Measurements from ENCODE around the gene TRIM49C.
"Not testable (repeated sequence)": the region's sequence is repeated elsewhere in the genome, so short reads cannot be mapped to it uniquely, and the experiment has no call there.

TRIM49C gene

DNA sequence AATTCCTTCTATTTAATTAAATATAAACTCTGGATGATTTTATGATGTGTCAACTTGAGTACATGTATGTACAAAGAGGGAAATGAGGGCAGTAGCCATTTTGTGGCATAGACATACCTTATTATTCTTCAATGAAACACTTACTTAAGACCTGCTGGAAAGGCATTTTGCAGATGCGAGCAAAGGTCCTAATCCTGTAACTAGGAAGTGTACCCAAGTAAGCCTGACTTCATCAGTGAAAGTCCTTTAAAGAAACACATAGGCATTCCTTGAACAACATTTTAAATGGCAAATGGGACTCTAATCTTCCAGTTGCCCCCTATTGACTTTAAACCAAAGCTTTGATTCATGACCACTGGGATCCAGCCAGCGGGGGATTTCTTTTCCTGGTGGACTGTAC lies at the start of gene TRIM49C:
Gene TRIM49C (plus strand): TSS at position 301 of the 400 bp plus-strand sequence. CDS start 4,106 bp downstream, outside the sequence.
- DNase-seq (ENCODE audit: low spot score) = not testable (repeated sequence)

DNA sequence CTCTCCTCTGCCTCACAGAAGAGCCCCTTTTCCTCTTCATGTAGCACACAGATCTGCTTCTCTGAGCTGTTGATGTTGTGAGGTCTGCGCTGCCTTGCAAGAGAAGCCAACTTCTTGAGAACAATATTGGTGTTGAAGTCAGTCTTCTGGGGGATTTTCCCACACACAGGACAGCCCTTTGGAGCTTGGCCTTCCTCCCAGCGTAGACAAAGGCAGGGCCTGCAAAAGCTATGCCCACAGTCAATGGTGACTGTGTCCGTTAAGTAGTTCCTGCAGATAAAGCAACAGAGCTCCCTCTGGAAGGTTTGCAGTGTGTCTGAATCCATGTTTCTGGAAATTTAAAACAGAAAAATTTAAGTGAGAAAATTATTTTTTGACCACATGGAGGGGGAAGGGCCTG lies 6.7 kb upstream of the TRIM49C start:
- DNase-seq (ENCODE audit: low spot score) = not testable (repeated sequence)

DNA sequence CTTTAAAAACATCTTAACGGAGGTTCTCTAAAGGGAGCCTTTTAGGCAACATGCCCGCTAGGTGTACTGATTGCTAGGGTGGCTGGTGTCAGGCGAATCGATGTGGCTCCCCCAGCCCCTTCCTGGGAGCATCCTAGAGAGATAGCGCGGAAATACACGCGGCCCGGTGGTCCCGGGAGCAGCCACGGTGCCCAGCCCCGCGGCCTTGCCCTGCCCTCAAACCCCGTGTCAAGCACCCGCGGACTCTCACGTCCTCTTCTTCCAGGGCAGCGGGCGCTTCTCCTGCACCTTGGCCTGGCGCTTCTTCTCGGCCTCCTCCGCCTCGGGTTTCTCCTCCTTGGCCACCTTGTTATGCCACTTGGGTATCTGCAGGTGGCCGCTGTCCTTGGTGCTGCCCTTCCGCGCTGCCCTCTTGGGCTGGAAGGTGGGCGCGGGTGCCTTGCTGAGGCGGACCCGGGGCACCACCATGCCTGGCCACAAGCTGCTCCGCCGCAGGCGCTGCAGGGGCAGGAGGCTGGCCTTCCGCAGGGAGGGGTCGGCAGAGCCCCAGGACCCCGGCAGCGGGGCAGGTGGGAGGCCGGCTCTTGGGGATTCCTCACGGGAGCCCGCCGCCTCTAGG lies 20.8 kb downstream of the TRIM49C start:
- DNase-seq (ENCODE audit: low spot score) = not testable (repeated sequence)

DNA sequence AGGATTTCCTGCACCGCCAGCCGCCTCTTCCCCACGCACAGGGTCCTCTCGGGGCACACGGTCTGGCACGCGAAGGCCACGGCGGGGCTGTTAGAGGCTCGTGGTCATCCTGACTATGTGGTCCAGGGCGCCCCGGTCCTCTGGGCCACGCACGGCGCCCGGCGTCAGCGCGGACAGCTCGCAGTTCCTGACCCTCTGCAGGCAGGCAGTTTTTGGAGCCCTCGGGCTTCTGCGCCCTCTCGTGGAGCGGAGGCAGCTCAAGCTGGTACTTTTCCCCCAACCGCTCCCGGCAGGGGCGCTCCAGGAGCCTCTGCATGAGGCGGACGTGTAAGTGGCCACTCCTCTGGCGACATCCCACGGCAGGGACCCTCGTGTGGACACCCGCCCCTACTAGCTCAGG lies 21.4 kb downstream of the TRIM49C start:
- not testable (repeated sequence) for DNase-seq (ENCODE audit: low spot score)

GRCh38 chr11:90053545-90053944 lies 22.6 kb downstream of the TRIM49C start:
- not testable (repeated sequence) for DNase-seq (ENCODE audit: low spot score)

DNA sequence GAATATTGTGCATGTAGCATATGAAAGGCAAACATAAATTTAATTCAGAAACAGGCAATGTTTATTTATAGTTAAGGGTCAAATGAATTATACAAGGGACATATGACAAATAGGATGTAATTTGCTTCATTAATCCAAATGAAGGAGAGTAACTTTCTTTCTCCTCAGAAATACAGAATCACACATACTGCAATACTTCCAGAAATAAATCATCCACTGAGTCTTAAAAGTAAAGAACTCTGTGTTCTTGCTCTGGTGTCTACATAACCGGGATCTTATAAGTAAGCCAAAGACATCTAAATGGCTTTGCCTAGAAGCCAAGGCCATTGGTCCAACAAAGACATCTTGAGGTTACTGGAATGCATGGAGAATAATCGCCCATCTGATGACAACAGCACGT lies 54.7 kb downstream of the TRIM49C start, which contains the start of gene UBTFL1:
Gene UBTFL1 (plus strand): TSS at position 301 of the 400 bp plus-strand sequence. CDS start 0 bp downstream, at position 301.
- DNase-seq (ENCODE audit: low spot score) = not testable (repeated sequence)

DNA sequence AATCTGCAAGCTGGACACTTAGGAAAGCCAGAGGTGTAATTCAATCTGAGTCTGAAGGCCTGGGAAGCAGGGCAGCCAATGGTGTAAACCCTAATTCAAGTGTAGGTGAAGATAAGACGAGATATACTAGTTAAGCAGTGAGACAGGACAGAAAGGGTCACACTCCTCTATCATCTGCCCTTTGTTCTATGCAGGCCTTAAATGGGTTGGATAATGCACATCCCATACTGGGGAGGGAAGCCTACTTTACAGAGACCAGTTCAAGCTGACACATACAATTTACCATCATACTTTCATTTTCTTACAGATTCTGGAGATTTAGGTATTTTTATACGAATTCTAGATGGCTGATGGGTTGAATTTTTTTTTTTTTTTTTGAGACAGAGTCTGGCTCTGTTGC lies 57.8 kb downstream of the TRIM49C start:
- not testable (repeated sequence) for DNase-seq (ENCODE audit: low spot score)
